GM12878 (cell line): Measurements from ENCODE around the gene SLC32A1.

Experiments used
- YY1 ChIP-seq: IDR thresholded peaks from 2 replicates; pipeline ENCODE4 v1.6.1; 2011; ENCODE audit warnings: low read depth, mild to moderate bottlenecking, low read length
- ZBTB40 ChIP-seq: fragments of 450-650 bp; IDR thresholded peaks from 2 replicates; pipeline ENCODE4 v1.6.1; 2016; ENCODE audit warnings: mild to moderate bottlenecking, moderate library complexity, borderline replicate concordance
- TF ChIP-seq, protein P1 (sequence below): fragments of 450-650 bp; IDR thresholded peaks from 2 replicates; pipeline ENCODE4 v1.6.1; 2017; ENCODE audit warnings: mild to moderate bottlenecking

GRCh38 chr20:38752029-38752428, 27.7 kb downstream of the SLC32A1 start:
- TF ChIP-seq, protein P1, sequence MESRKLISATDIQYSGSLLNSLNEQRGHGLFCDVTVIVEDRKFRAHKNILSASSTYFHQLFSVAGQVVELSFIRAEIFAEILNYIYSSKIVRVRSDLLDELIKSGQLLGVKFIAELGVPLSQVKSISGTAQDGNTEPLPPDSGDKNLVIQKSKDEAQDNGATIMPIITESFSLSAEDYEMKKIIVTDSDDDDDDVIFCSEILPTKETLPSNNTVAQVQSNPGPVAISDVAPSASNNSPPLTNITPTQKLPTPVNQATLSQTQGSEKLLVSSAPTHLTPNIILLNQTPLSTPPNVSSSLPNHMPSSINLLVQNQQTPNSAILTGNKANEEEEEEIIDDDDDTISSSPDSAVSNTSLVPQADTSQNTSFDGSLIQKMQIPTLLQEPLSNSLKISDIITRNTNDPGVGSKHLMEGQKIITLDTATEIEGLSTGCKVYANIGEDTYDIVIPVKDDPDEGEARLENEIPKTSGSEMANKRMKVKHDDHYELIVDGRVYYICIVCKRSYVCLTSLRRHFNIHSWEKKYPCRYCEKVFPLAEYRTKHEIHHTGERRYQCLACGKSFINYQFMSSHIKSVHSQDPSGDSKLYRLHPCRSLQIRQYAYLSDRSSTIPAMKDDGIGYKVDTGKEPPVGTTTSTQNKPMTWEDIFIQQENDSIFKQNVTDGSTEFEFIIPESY: no peak
- TF ChIP-seq YY1 (no peak), ZBTB40 (no peak)
